Suprapubic skin (tissue), 4 donors: ENCODE data around the gene CDK5R1.

Experiments
- CTCF ChIP-seq, 2 donors: fragments of 200-600 bp in 1 of 2; fragments of 450-650 bp in 1 of 2; sonication (generic) in 1 of 2; IDR thresholded peaks; one replicate each; pipeline ENCODE4 v1.5.1; 2016 to 2019; ENCODE audit warnings: antibody characterized with exemption in 2 of 2, mild to moderate bottlenecking in 1 of 2, moderate library complexity in 1 of 2
- EP300 ChIP-seq: sonication (generic); formaldehyde crosslinking; IDR thresholded peaks from one replicate; pipeline ENCODE4 v1.6.1; 2017; ENCODE audit warnings: antibody characterized with exemption
- POLR2A ChIP-seq, 2 donors: fragments of 450-650 bp; IDR thresholded peaks; one replicate each; pipeline ENCODE4 v1.6.1; 2017; ENCODE audit warnings: antibody characterized with exemption in 2 of 2, mild to moderate bottlenecking in 2 of 2, moderate library complexity in 2 of 2
- POLR2AphosphoS5 ChIP-seq, 3 donors: sonication (generic); formaldehyde crosslinking; IDR thresholded peaks; one replicate each; pipeline ENCODE4 v1.6.1; 2017; ENCODE audit warnings: antibody characterized with exemption in 3 of 3

DNA sequence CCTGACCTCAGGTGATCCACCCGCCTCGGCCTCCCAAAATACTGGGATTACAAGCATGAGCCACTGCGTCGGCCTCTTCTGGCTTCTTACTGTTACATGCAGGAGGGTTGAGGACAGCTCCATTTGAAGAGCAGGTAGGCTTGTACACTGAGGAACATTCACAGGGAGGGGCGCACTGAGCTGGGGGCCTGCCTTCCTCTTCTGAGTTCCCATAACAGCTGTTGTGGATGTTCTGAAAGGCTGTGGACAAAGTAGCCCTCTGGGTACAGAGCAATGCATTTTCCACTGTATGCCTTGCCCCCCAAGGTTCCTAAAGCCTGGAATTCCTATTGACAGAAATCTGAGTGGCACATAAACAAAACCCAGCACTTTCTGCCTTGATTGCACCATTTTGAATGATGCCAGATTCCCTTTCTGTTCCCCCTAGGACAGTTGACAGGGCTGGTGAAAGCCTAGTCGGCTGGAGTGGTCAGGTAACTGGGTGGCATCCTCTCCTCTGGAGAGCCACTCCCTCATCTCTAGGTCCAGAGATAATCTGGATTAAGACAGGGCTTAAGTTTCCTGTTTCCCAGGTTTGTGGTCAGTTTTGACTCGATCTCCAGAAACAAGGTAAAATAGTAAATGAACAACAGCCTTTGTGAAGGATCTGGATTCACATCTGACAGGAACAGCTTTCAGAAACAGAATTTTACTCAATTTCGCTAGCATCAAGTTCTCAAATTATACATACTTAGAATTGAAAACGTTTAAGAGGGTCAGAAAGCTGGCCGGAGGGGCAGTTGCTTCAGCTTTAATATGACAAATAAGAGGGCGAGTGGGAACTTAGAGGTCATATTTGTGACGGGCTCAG is 1.3 kb upstream of the CDK5R1 start:
- TF ChIP-seq POLR2A (IDR thresholded peaks at IDR 0.05) (no peak), POLR2AphosphoS5 (IDR thresholded peaks at IDR 0.05) (no peak), CTCF (IDR thresholded peaks at IDR 0.05) (no peak), EP300 (no peak)
